GM12878 (cell line): ENCODE results near the gene GMDS. TPM values are rescaled to one million over a fixed set of nuclear protein-coding genes. Genes with fewer than 3 reads are reported as not detected.

Experiments
- ATAC-seq: fragments of 200-7000 bp; cut with Tn5 transposase; 3 replicates; pipeline ENCODE4 v1.9.1; 2020; ENCODE audit warnings: mild to moderate bottlenecking, moderate library complexity
- BruUV-seq: library from RNA; stranded (reverse); fragments of 400-500 nt; replicated peaks from 2 replicates; lab custom pipeline; 2021; lab: Mats Ljungman, UMichigan
- CTCF ChIA-PET: fragments of 300-600 bp; sonication (Branson Sonifier 250); formaldehyde crosslinking; extraction: SDS; loops from one replicate; lab custom pipeline; 2021; ENCODE audit warnings: inconsistent platforms; lab: Yijun Ruan, JAX
- POLR2A ChIA-PET: fragments of 350-600 bp; formaldehyde crosslinking; extraction: SDS; loops from one replicate; lab custom pipeline; 2021; ENCODE audit warnings: inconsistent platforms; lab: Charles Lee
- RAD21 ChIA-PET: fragments of 300-600 bp; sonication (Branson Sonifier 250); formaldehyde crosslinking; loops from one replicate; lab custom pipeline; 2023; ENCODE audit warnings: antibody characterized with exemption; ENCODE audit not compliant: unreplicated experiment; lab: Charles Lee
- SMC1A ChIA-PET: fragments of 300-600 bp; sonication (Branson Sonifier 250); formaldehyde crosslinking; loops from one replicate; lab custom pipeline; 2023; ENCODE audit not compliant: unreplicated experiment, uncharacterized antibody; lab: Charles Lee
- DNase-seq: peaks from one replicate; pipeline ENCODE4 v3.0.0-alpha.2; 2011; ENCODE audit warnings: low read depth, low spot score
- FAIRE-seq: peaks from 3 replicates; lab custom pipeline; 2011; peaks lifted over from hg19 to GRCh38; lab: Jason Lieb, UNC
- H2AFZ ChIP-seq: 2 replicates; pipeline ENCODE4 v1.6.0; 2011; ENCODE audit warnings: low read depth, low read length, control low read depth; ENCODE audit not compliant: control insufficient read depth
- H3K27ac ChIP-seq: 2 replicates; pipeline ENCODE4 v1.5.1; 2011; ENCODE audit warnings: control low read depth; ENCODE audit not compliant: control insufficient read depth, insufficient read depth
- H3K27me3 ChIP-seq, 2 experiments: replicated peaks in 1 of 2; 2 replicates each; pipeline versions ENCODE4 v1.6.0 to v1.6.1; 2011; ENCODE audit warnings: low read length in 1 of 2; ENCODE audit not compliant: control insufficient read depth in 2 of 2, insufficient read depth in 2 of 2
- H3K36me3 ChIP-seq, 2 experiments: 2 replicates each; pipeline ENCODE4 v1.5.1; 2011; ENCODE audit warnings: low read length in 1 of 2; ENCODE audit not compliant: control insufficient read depth in 2 of 2, insufficient read depth in 2 of 2
- H3K4me1 ChIP-seq: 2 replicates; pipeline ENCODE4 v1.6.1; 2011; ENCODE audit warnings: mild to moderate bottlenecking, low read length, moderate library complexity, mixed read lengths; ENCODE audit not compliant: control insufficient read depth, insufficient read depth
- H3K4me2 ChIP-seq: 2 replicates; pipeline ENCODE4 v1.6.0; 2011; ENCODE audit warnings: control low read depth; ENCODE audit not compliant: control insufficient read depth, insufficient read depth
- H3K4me3 ChIP-seq: fragments of 200-600 bp; sonication (generic); 2 replicates; pipeline ENCODE4 v1.5.1; 2016
- H3K79me2 ChIP-seq: 2 replicates; pipeline ENCODE4 v1.6.0; 2011; ENCODE audit warnings: low read length; ENCODE audit not compliant: control insufficient read depth, insufficient read depth
- H3K9ac ChIP-seq: 2 replicates; pipeline ENCODE4 v1.8.0; 2011; ENCODE audit warnings: low read length, control low read depth, mixed read lengths; ENCODE audit not compliant: control insufficient read depth, insufficient read depth
- H3K9me3 ChIP-seq: replicated peaks from 3 replicates; pipeline ENCODE4 v1.5.1; 2011; ENCODE audit warnings: mild to moderate bottlenecking, low read length; ENCODE audit not compliant: control insufficient read depth, insufficient read depth
- H4K20me1 ChIP-seq: 2 replicates; pipeline ENCODE4 v1.6.0; 2011; ENCODE audit not compliant: control insufficient read depth, insufficient read depth
- BMI1 ChIP-seq: fragments of 450-650 bp; IDR thresholded peaks from 2 replicates; pipeline ENCODE4 v1.6.1; 2016; ENCODE audit warnings: mild to moderate bottlenecking, moderate library complexity, borderline replicate concordance
- CREB1 ChIP-seq: IDR thresholded peaks from 2 replicates; pipeline ENCODE4 v1.6.1; 2012; ENCODE audit warnings: low read depth, mild to moderate bottlenecking, inconsistent platforms
- ETV6 ChIP-seq, 2 experiments: fragments of 450-650 bp in 1 of 2; IDR thresholded peaks in 1 of 2; conservative IDR thresholded peaks in 1 of 2; 2 replicates each; pipeline ENCODE4 v1.6.1; 2014; ENCODE audit warnings: antibody characterized with exemption in 1 of 2, borderline replicate concordance in 1 of 2, low read depth in 1 of 2, mild to moderate bottlenecking in 1 of 2, moderate library complexity in 1 of 2
- HDAC6 ChIP-seq: fragments of 200-600 bp; sonication (generic); IDR thresholded peaks from one replicate; pipeline ENCODE4 v1.8.0; 2017; ENCODE audit warnings: antibody characterized with exemption; ENCODE audit not compliant: unreplicated experiment
- JUNB ChIP-seq: IDR thresholded peaks from 2 replicates; pipeline ENCODE4 v1.6.1; 2016; ENCODE audit warnings: antibody characterized with exemption, mild to moderate bottlenecking
- JUND ChIP-seq: IDR thresholded peaks from 2 replicates; pipeline ENCODE4 v1.6.1; 2012; ENCODE audit warnings: low read depth, mild to moderate bottlenecking, low read length, improper control_type of control experiment, moderate library complexity
- MEF2A ChIP-seq: IDR thresholded peaks from 2 replicates; pipeline ENCODE4 v1.6.1; 2011; ENCODE audit warnings: low read depth, mild to moderate bottlenecking, low read length, moderate library complexity; ENCODE audit not compliant: insufficient read depth
- NFYB ChIP-seq: IDR thresholded peaks from 2 replicates; pipeline ENCODE4 v1.6.1; 2011; ENCODE audit warnings: low read depth, mild to moderate bottlenecking, low read length, improper control_type of control experiment, moderate library complexity; ENCODE audit not compliant: insufficient read depth
- NKRF ChIP-seq: fragments of 450-650 bp; conservative IDR thresholded peaks from 2 replicates; pipeline ENCODE4 v1.6.1; 2017; ENCODE audit warnings: mild to moderate bottlenecking, moderate library complexity
- PKNOX1 ChIP-seq: fragments of 450-650 bp; IDR thresholded peaks from 2 replicates; pipeline ENCODE4 v1.6.1; 2016; ENCODE audit warnings: mild to moderate bottlenecking
- RAD21 ChIP-seq: IDR thresholded peaks from 2 replicates; pipeline ENCODE4 v1.6.1; 2011; ENCODE audit warnings: mild to moderate bottlenecking, low read depth, low read length, moderate library complexity; ENCODE audit not compliant: insufficient read depth
- RBBP5 ChIP-seq: fragments of 200-600 bp; sonication (generic); conservative IDR thresholded peaks from 2 replicates; pipeline ENCODE4 v1.6.1; 2016
- SMARCA5 ChIP-seq: fragments of 450-650 bp; IDR thresholded peaks from 2 replicates; pipeline ENCODE4 v1.6.1; 2017; ENCODE audit warnings: mild to moderate bottlenecking
- SUZ12 ChIP-seq: fragments of 200-600 bp; sonication (generic); IDR thresholded peaks from one replicate; pipeline ENCODE4 v1.6.1; 2018; ENCODE audit warnings: antibody characterized with exemption, mild to moderate bottlenecking; ENCODE audit not compliant: unreplicated experiment
- ZNF207 ChIP-seq: fragments of 450-650 bp; IDR thresholded peaks from 2 replicates; pipeline ENCODE4 v1.6.1; 2014; ENCODE audit warnings: antibody characterized with exemption, mild to moderate bottlenecking, borderline replicate concordance
- WGBS: methylation state at CpG from one replicate; pipeline ENCODE4 v1.1.6; 2016; ENCODE audit warnings: low lambda C conversion rate; ENCODE audit not compliant: insufficient replicate concordance, insufficient coverage; ENCODE audit errors: missing lambda C conversion rate; 5-methylcytosine and 5-hydroxymethylcytosine counted together
- in situ Hi-C: fragments of 300-500 bp; cut with MboI; formaldehyde crosslinking; loops from 9 replicates; pipeline ENCODE4 v1.14.3; 2018; ENCODE audit warnings: mixed read lengths
- intact Hi-C: fragments of 100-400 bp; cut with micrococcal nuclease; formaldehyde crosslinking; loops from one replicate; pipeline ENCODE4 v1.14.2; 2022; ENCODE audit not compliant: unreplicated experiment
- polyA plus RNA-seq, 11 experiments: library from polyadenylated mRNA; depleted of rRNA in 4 of 11; unstranded in 6 of 11; stranded (reverse) in 5 of 11; fragments of >200 nt; fragmentation: Nextera tagmentation in 4 of 11; fragmentation: Illumina TruSeq in 1 of 11; extraction: Ambion mirVana in 4 of 11; extraction: Trizol in 1 of 11; gene quantifications; 1 replicate in 1 of 11; 2 replicates in 10 of 11; pipeline versions ENCODE4 v1.2.1 to v1.2.3, GENCODE V29; 2011 to 2016; ENCODE audit warnings: inconsistent platforms in 2 of 11, missing spikeins in 2 of 11, low read depth in 1 of 11
- total RNA-seq, 4 experiments: library from RNA; depleted of rRNA in 3 of 4; stranded (reverse); fragments of >200 nt in 3 of 4; fragmentation: Illumina TruSeq in 1 of 4; extraction: Trizol in 1 of 4; gene quantifications; 2 replicates each; pipeline versions ENCODE4 v1.2.1 to v1.2.3, GENCODE V29; 2013 to 2021
- TF ChIP-seq, protein P1 (sequence below): IDR thresholded peaks from 2 replicates; pipeline ENCODE4 v1.6.1; 2011; ENCODE audit warnings: low read depth, low read length, improper control_type of control experiment, borderline replicate concordance
- TF ChIP-seq, protein P2 (sequence below): IDR thresholded peaks from 2 replicates; pipeline ENCODE4 v1.6.1; 2012; ENCODE audit warnings: mild to moderate bottlenecking, low read depth, low read length

GMDS gene
- total and polyA plus RNA-seq, 10 of the 15 experiments (the other 5 are each of a cell fraction or from before 2014, with no cell fraction given): 0.61 to 53.8 (median 29.3) TPM

- H3K27me3 ChIP-seq: no peaks in the 10 kb centered on the region
- no peaks in the 10 kb centered on the region; a peak in 1 of 4 replicates for H3K36me3 ChIP-seq
- WGBS: 97% methylated on average over 6 of the region's 9 CpGs
- peaks cover 13% of the 10 kb centered on the region for H3K4me1 ChIP-seq
- 0 out of 2 replicates have a peak, but pooled peaks cover 1% of the 10 kb centered on the region for H3K79me2 ChIP-seq
- FAIRE-seq: no peak
- no peak overlapping the region for H3K4me2 ChIP-seq
- intact Hi-C loops: no loop called here
- H3K27ac ChIP-seq: no peak overlapping the region
- no peak overlapping the region for H3K9ac ChIP-seq
- SMC1A ChIA-PET: interaction anchor here (1.4 kb wide), 2 partner anchors 17 to 585 kb away, joined by 3 to 4 read pairs; no protein-coding TSS in a partner anchor
- BruUV-seq: no TSS peak
- CTCF ChIA-PET: interaction anchor here (1.0 to 1.4 kb wide), 2 partner anchors 18 to 87 kb away, joined by 3 read pairs; no protein-coding TSS in a partner anchor
- RAD21 ChIA-PET: interaction anchor here (1.1 kb wide), 1 partner anchor 591 kb away, joined by 3 read pairs; no protein-coding TSS in a partner anchor
- POLR2A ChIA-PET: no interaction called here
- H3K4me3 ChIP-seq: no peak overlapping the region
- no peak overlapping the region for H2AFZ ChIP-seq
- H3K9me3 ChIP-seq: no peaks in the 10 kb centered on the region; the same call in 2 of the 3 replicates
- ATAC-seq: no peak
- no peak for DNase-seq
- in situ Hi-C loops: loop anchor here (5.0 kb wide), 1 partner anchor 584 kb away; the partner anchor contains the start of gene FOXC1
- H4K20me1 ChIP-seq: peaks cover 11% of the 10 kb centered on the region
- TF ChIP-seq CREB1: no peak
- no peak for TF ChIP-seq PKNOX1
- no peak for TF ChIP-seq JUNB
- TF ChIP-seq NFYB: no peak
- TF ChIP-seq ZNF207: no peak
- no peak for TF ChIP-seq ETV6 (conservative IDR thresholded peaks at IDR 0.05 in 1 of 2, IDR thresholded peaks at IDR 0.05 in 1 of 2; ENCODE audit: borderline replicate concordance in 1 of 2, low read depth in 1 of 2)
- TF ChIP-seq JUND: no peak
- TF ChIP-seq MEF2A: no peak
- TF ChIP-seq NKRF: no peak
- TF ChIP-seq SMARCA5: no peak
- TF ChIP-seq SUZ12: no peak
- TF ChIP-seq, protein P1, sequence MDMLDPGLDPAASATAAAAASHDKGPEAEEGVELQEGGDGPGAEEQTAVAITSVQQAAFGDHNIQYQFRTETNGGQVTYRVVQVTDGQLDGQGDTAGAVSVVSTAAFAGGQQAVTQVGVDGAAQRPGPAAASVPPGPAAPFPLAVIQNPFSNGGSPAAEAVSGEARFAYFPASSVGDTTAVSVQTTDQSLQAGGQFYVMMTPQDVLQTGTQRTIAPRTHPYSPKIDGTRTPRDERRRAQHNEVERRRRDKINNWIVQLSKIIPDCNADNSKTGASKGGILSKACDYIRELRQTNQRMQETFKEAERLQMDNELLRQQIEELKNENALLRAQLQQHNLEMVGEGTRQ: no peak
- TF ChIP-seq RBBP5: no peak
- no peak for TF ChIP-seq BMI1
- TF ChIP-seq, protein P2, sequence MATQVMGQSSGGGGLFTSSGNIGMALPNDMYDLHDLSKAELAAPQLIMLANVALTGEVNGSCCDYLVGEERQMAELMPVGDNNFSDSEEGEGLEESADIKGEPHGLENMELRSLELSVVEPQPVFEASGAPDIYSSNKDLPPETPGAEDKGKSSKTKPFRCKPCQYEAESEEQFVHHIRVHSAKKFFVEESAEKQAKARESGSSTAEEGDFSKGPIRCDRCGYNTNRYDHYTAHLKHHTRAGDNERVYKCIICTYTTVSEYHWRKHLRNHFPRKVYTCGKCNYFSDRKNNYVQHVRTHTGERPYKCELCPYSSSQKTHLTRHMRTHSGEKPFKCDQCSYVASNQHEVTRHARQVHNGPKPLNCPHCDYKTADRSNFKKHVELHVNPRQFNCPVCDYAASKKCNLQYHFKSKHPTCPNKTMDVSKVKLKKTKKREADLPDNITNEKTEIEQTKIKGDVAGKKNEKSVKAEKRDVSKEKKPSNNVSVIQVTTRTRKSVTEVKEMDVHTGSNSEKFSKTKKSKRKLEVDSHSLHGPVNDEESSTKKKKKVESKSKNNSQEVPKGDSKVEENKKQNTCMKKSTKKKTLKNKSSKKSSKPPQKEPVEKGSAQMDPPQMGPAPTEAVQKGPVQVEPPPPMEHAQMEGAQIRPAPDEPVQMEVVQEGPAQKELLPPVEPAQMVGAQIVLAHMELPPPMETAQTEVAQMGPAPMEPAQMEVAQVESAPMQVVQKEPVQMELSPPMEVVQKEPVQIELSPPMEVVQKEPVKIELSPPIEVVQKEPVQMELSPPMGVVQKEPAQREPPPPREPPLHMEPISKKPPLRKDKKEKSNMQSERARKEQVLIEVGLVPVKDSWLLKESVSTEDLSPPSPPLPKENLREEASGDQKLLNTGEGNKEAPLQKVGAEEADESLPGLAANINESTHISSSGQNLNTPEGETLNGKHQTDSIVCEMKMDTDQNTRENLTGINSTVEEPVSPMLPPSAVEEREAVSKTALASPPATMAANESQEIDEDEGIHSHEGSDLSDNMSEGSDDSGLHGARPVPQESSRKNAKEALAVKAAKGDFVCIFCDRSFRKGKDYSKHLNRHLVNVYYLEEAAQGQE: no peak
- TF ChIP-seq HDAC6: no peak
- no peak for TF ChIP-seq RAD21
Measured at GRCh38 chr6:2191390-2191740, 54.0 kb downstream of the GMDS start.
